Ecto neural progenitor cell (in vitro differentiated cells): ENCODE data around the gene PDZD2.

Experiments
- DNase-seq: peaks from one replicate; pipeline ENCODE4 v3.0.0-alpha.2; 2018; ENCODE audit warnings: low spot score

The PDZD2 gene

GRCh38 chr5:32143617-32144377, 504.9 kb downstream of the PDZD2 start:
- DNase-seq: no peak

GRCh38 chr5:32144378-32145207, 505.7 kb downstream of the PDZD2 start:
- no peak for DNase-seq

GRCh38 chr5:32145378-32145777, 506.4 kb downstream of the PDZD2 start:
- DNase-seq: no peak

GRCh38 chr5:32147236-32147635, 508.3 kb downstream of the PDZD2 start:
- DNase-seq: no peak

- DNase-seq: no peak
Observed at GRCh38 chr5:32147959-32148358, 509.0 kb downstream of the PDZD2 start.

GRCh38 chr5:32150366-32150765, 511.4 kb downstream of the PDZD2 start:
- DNase-seq: no peak

GRCh38 chr5:32151198-32151597, 512.3 kb downstream of the PDZD2 start:
- DNase-seq: no peak

GRCh38 chr5:32153723-32154122, 514.8 kb downstream of the PDZD2 start:
- no peak for DNase-seq

- DNase-seq: no peak
Observed at GRCh38 chr5:32155211-32155610, 516.3 kb downstream of the PDZD2 start.

GRCh38 chr5:32156635-32157034, 517.7 kb downstream of the PDZD2 start:
- DNase-seq: no peak

- no peak for DNase-seq
Observed at GRCh38 chr5:32157078-32157477, 518.1 kb downstream of the PDZD2 start.

- no peak for DNase-seq
Observed at GRCh38 chr5:32158679-32158975, 519.7 kb downstream of the PDZD2 start.

GRCh38 chr5:32159328-32160072, 520.6 kb downstream of the PDZD2 start:
- DNase-seq: no peak

- DNase-seq: no peak
Observed at GRCh38 chr5:32160228-32160627, 521.3 kb downstream of the PDZD2 start.
